HG02678 (cell line): ENCODE results near the gene CTTN.
"Not testable (repeated sequence)": the region's sequence is repeated elsewhere in the genome, so short reads cannot be mapped to it uniquely, and the experiment has no call there.

ENCODE experiments used
- ATAC-seq: cut with Tn5 transposase; IDR thresholded peaks from one replicate; pipeline ENCODE4 v1.9.1; 2021; ENCODE audit warnings: mild to moderate bottlenecking, moderate library complexity; ENCODE audit not compliant: unreplicated experiment

CTTN gene

GRCh38 chr11:70378506-70379134 lies 19.7 kb upstream of the CTTN start:
- ATAC-seq = no peak

- no peak for ATAC-seq
Observed at GRCh38 chr11:70381350-70381749, 17.0 kb upstream of the CTTN start.

- no peak for ATAC-seq
Observed at GRCh38 chr11:70381872-70382861, 16.2 kb upstream of the CTTN start.

- ATAC-seq = no peak
Observed at GRCh38 chr11:70383664-70384565, 14.4 kb upstream of the CTTN start.

GRCh38 chr11:70384566-70385152 lies 13.7 kb upstream of the CTTN start:
- no peak for ATAC-seq

- ATAC-seq = no peak
Observed at GRCh38 chr11:70387564-70387963, 10.8 kb upstream of the CTTN start.

GRCh38 chr11:70389201-70389600 lies 9.1 kb upstream of the CTTN start:
- no peak for ATAC-seq

- not testable (repeated sequence) for ATAC-seq
Observed at GRCh38 chr11:70390882-70391281, 7.4 kb upstream of the CTTN start.

GRCh38 chr11:70394211-70394950 lies 3.9 kb upstream of the CTTN start:
- no peak for ATAC-seq

- ATAC-seq = peak; percentile 12
Observed at GRCh38 chr11:70397336-70397982, 870 bp upstream of the CTTN start.

GRCh38 chr11:70398834-70399680 lies 728 bp downstream of the CTTN start:
- ATAC-seq = no peak

GRCh38 chr11:70399681-70400112 lies 1.4 kb downstream of the CTTN start:
- ATAC-seq = no peak

- ATAC-seq = no peak
Observed at GRCh38 chr11:70400643-70401042, 2.3 kb downstream of the CTTN start.

GRCh38 chr11:70402016-70402415 lies 3.7 kb downstream of the CTTN start:
- no peak for ATAC-seq

GRCh38 chr11:70402685-70403084 lies 4.4 kb downstream of the CTTN start:
- no peak for ATAC-seq

GRCh38 chr11:70404244-70404643 lies 5.9 kb downstream of the CTTN start:
- ATAC-seq = no peak

- no peak for ATAC-seq
Observed at GRCh38 chr11:70405679-70406395, 7.5 kb downstream of the CTTN start.

GRCh38 chr11:70407121-70407520 lies 8.8 kb downstream of the CTTN start:
- ATAC-seq = no peak
